ENCODE results near the gene AQP9.
A peak's percentile ranks its signal among the peaks of the same experiment; 100 is the strongest.

The AQP9 gene

GRCh38 chr15:58142827-58143461 is 4.8 kb downstream of the AQP9 start:
- Histone ChIP-seq H4K91ac (ENCODE audit: low read depth, low read length) (no peak overlapping the region), H3K9ac (ENCODE audit: low read length) (no peak overlapping the region), H2BK120ac (ENCODE audit: insufficient read depth, low read length, poor library complexity) (no peak overlapping the region), H4K8ac (ENCODE audit: low read depth, low read length) (no peak overlapping the region), H3K4me2 (ENCODE audit: low read length) (no peak overlapping the region), H3K79me2 (ENCODE audit: control insufficient read depth, insufficient read depth, low read length, poor library complexity) (no peaks in the 10 kb centered on the region), H3K23ac (ENCODE audit: low read length) (no peak overlapping the region), H2AFZ (ENCODE audit: insufficient read depth, low read length, poor library complexity) (no peak overlapping the region), H4K12ac (ENCODE audit: low read depth, low read length) (no peak overlapping the region), H3K18ac (ENCODE audit: low read length) (no peak overlapping the region), H3K4ac (ENCODE audit: low read depth, low read length) (no peak overlapping the region), H2AK5ac (ENCODE audit: low read length) (no peak overlapping the region), H3K4me3 (ENCODE audit: low read depth, low read length) (no peak overlapping the region), H3K79me1 (ENCODE audit: low read length) (no peaks in the 10 kb centered on the region), H3K27ac (ENCODE audit: low read depth, low read length) (no peak overlapping the region), H2BK12ac (ENCODE audit: low read length) (no peak overlapping the region), H3K4me1 (ENCODE audit: control insufficient read depth in 1 of 2, insufficient read depth in 2 of 2, low read length in 2 of 2) (peaks cover 3 to 4% of the 10 kb centered on the region in 2 experiments), H3K27me3 (ENCODE audit: insufficient read depth, low read length) (no peaks in the 10 kb centered on the region), H3K36me3 (ENCODE audit: control insufficient read depth in 1 of 2, insufficient read depth in 2 of 2, low read length in 2 of 2) (no peaks in the 10 kb centered on the region), H3K14ac (ENCODE audit: low read length) (no peak overlapping the region), H2BK5ac (ENCODE audit: low read depth, low read length, poor library complexity) (no peak overlapping the region), H3K9me3 (ENCODE audit: insufficient read depth, low read depth, low read length) (no peaks in the 10 kb centered on the region)
- WGBS (ENCODE audit: extremely low coverage, insufficient coverage, insufficient read length): no CpG with 5 or more reads among the region's 6 CpGs
- DNase-seq: no peak

- no peak overlapping the region for H4K91ac ChIP-seq (ENCODE audit: low read depth, low read length)
- no peaks in the 10 kb centered on the region for H3K79me2 ChIP-seq (ENCODE audit: control insufficient read depth, insufficient read depth, low read length, poor library complexity)
- H4K8ac ChIP-seq (ENCODE audit: low read depth, low read length): no peak overlapping the region
- peaks cover 3 to 4% of the 10 kb centered on the region in 2 experiments for H3K4me1 ChIP-seq (ENCODE audit: control insufficient read depth in 1 of 2, insufficient read depth in 2 of 2, low read length in 2 of 2)
- no peak overlapping the region for H3K18ac ChIP-seq (ENCODE audit: low read length)
- H4K12ac ChIP-seq (ENCODE audit: low read depth, low read length): no peak overlapping the region
- no peak for DNase-seq
- no peak overlapping the region for H2BK120ac ChIP-seq (ENCODE audit: insufficient read depth, low read length, poor library complexity)
- no peak overlapping the region for H2AK5ac ChIP-seq (ENCODE audit: low read length)
- H2BK5ac ChIP-seq (ENCODE audit: low read depth, low read length, poor library complexity): no peak overlapping the region
- no peaks in the 10 kb centered on the region for H3K79me1 ChIP-seq (ENCODE audit: low read length)
- H3K4me3 ChIP-seq (ENCODE audit: low read depth, low read length): no peak overlapping the region
- no peaks in the 10 kb centered on the region for H3K9me3 ChIP-seq (ENCODE audit: insufficient read depth, low read depth, low read length)
- no peak overlapping the region for H3K27ac ChIP-seq (ENCODE audit: low read depth, low read length)
- no peak overlapping the region for H3K9ac ChIP-seq (ENCODE audit: low read length)
- no peak overlapping the region for H3K14ac ChIP-seq (ENCODE audit: low read length)
- H3K4me2 ChIP-seq (ENCODE audit: low read length): no peak overlapping the region
- H3K23ac ChIP-seq (ENCODE audit: low read length): no peak overlapping the region
- H3K36me3 ChIP-seq (ENCODE audit: control insufficient read depth in 1 of 2, insufficient read depth in 2 of 2, low read length in 2 of 2): no peaks in the 10 kb centered on the region
- no peak overlapping the region for H3K4ac ChIP-seq (ENCODE audit: low read depth, low read length)
- no peaks in the 10 kb centered on the region for H3K27me3 ChIP-seq (ENCODE audit: insufficient read depth, low read length)
- no peak overlapping the region for H2AFZ ChIP-seq (ENCODE audit: insufficient read depth, low read length, poor library complexity)
- no peak overlapping the region for H2BK12ac ChIP-seq (ENCODE audit: low read length)
Observed at GRCh38 chr15:58145606-58146005, 7.4 kb downstream of the AQP9 start.

GRCh38 chr15:58146211-58146610 is 8.0 kb downstream of the AQP9 start:
- no peak overlapping the region for H3K4me3 ChIP-seq (ENCODE audit: low read depth, low read length)
- no peak overlapping the region for H2AFZ ChIP-seq (ENCODE audit: insufficient read depth, low read length, poor library complexity)
- no peak overlapping the region for H4K12ac ChIP-seq (ENCODE audit: low read depth, low read length)
- H3K9ac ChIP-seq (ENCODE audit: low read length): no peak overlapping the region
- DNase-seq: peak in 1 of 2 donors; percentile 3
- no peak overlapping the region for H3K27ac ChIP-seq (ENCODE audit: low read depth, low read length)
- no peaks in the 10 kb centered on the region for H3K79me2 ChIP-seq (ENCODE audit: control insufficient read depth, insufficient read depth, low read length, poor library complexity)
- no peaks in the 10 kb centered on the region for H3K79me1 ChIP-seq (ENCODE audit: low read length)
- no peak overlapping the region for H2BK12ac ChIP-seq (ENCODE audit: low read length)
- no peak overlapping the region for H4K8ac ChIP-seq (ENCODE audit: low read depth, low read length)
- H4K91ac ChIP-seq (ENCODE audit: low read depth, low read length): no peak overlapping the region
- H2BK5ac ChIP-seq (ENCODE audit: low read depth, low read length, poor library complexity): no peak overlapping the region
- H3K14ac ChIP-seq (ENCODE audit: low read length): no peak overlapping the region
- WGBS (ENCODE audit: extremely low coverage, insufficient coverage, insufficient read length): no CpG with 5 or more reads among the region's 4 CpGs
- no peak overlapping the region for H3K4ac ChIP-seq (ENCODE audit: low read depth, low read length)
- H3K4me2 ChIP-seq (ENCODE audit: low read length): no peak overlapping the region
- H3K4me1 ChIP-seq (ENCODE audit: control insufficient read depth in 1 of 2, insufficient read depth in 2 of 2, low read length in 2 of 2): peaks cover 3 to 4% of the 10 kb centered on the region in 2 experiments
- no peaks in the 10 kb centered on the region for H3K9me3 ChIP-seq (ENCODE audit: insufficient read depth, low read depth, low read length)
- no peak overlapping the region for H2AK5ac ChIP-seq (ENCODE audit: low read length)
- no peak overlapping the region for H2BK120ac ChIP-seq (ENCODE audit: insufficient read depth, low read length, poor library complexity)
- no peak overlapping the region for H3K23ac ChIP-seq (ENCODE audit: low read length)
- H3K18ac ChIP-seq (ENCODE audit: low read length): no peak overlapping the region
- no peaks in the 10 kb centered on the region for H3K36me3 ChIP-seq (ENCODE audit: control insufficient read depth in 1 of 2, insufficient read depth in 2 of 2, low read length in 2 of 2)
- H3K27me3 ChIP-seq (ENCODE audit: insufficient read depth, low read length): no peaks in the 10 kb centered on the region

- H2AK5ac ChIP-seq (ENCODE audit: low read length): no peak overlapping the region
- no peak overlapping the region for H4K12ac ChIP-seq (ENCODE audit: low read depth, low read length)
- peaks cover 3 to 4% of the 10 kb centered on the region in 2 experiments for H3K4me1 ChIP-seq (ENCODE audit: control insufficient read depth in 1 of 2, insufficient read depth in 2 of 2, low read length in 2 of 2)
- H3K36me3 ChIP-seq (ENCODE audit: control insufficient read depth in 1 of 2, insufficient read depth in 2 of 2, low read length in 2 of 2): no peaks in the 10 kb centered on the region
- no peak overlapping the region for H3K23ac ChIP-seq (ENCODE audit: low read length)
- no peak overlapping the region for H4K91ac ChIP-seq (ENCODE audit: low read depth, low read length)
- H4K8ac ChIP-seq (ENCODE audit: low read depth, low read length): no peak overlapping the region
- no peaks in the 10 kb centered on the region for H3K79me2 ChIP-seq (ENCODE audit: control insufficient read depth, insufficient read depth, low read length, poor library complexity)
- no peak overlapping the region for H3K9ac ChIP-seq (ENCODE audit: low read length)
- no peaks in the 10 kb centered on the region for H3K27me3 ChIP-seq (ENCODE audit: insufficient read depth, low read length)
- H3K9me3 ChIP-seq (ENCODE audit: insufficient read depth, low read depth, low read length): no peaks in the 10 kb centered on the region
- no peak overlapping the region for H2AFZ ChIP-seq (ENCODE audit: insufficient read depth, low read length, poor library complexity)
- H2BK12ac ChIP-seq (ENCODE audit: low read length): no peak overlapping the region
- H3K4me2 ChIP-seq (ENCODE audit: low read length): no peak overlapping the region
- no peak overlapping the region for H2BK5ac ChIP-seq (ENCODE audit: low read depth, low read length, poor library complexity)
- no peak overlapping the region for H3K18ac ChIP-seq (ENCODE audit: low read length)
- WGBS (ENCODE audit: extremely low coverage, insufficient coverage, insufficient read length): no CpG with 5 or more reads among the region's 7 CpGs
- H2BK120ac ChIP-seq (ENCODE audit: insufficient read depth, low read length, poor library complexity): no peak overlapping the region
- no peaks in the 10 kb centered on the region for H3K79me1 ChIP-seq (ENCODE audit: low read length)
- no peak overlapping the region for H3K27ac ChIP-seq (ENCODE audit: low read depth, low read length)
- no peak overlapping the region for H3K14ac ChIP-seq (ENCODE audit: low read length)
- no peak overlapping the region for H3K4me3 ChIP-seq (ENCODE audit: low read depth, low read length)
- DNase-seq: peak; percentile 86 to 98
- H3K4ac ChIP-seq (ENCODE audit: low read depth, low read length): no peak overlapping the region
Observed at GRCh38 chr15:58146749-58147148, 8.6 kb downstream of the AQP9 start.
